ENCODE measurements around the gene OSBPL2. TPM values are rescaled to one million over a fixed set of nuclear protein-coding genes. Genes with fewer than 3 reads are reported as not detected.

The OSBPL2 gene
- total RNA-seq, 4 donors from 2014 or later: 52.8 to 86.7 (median 64.2) TPM

DNA sequence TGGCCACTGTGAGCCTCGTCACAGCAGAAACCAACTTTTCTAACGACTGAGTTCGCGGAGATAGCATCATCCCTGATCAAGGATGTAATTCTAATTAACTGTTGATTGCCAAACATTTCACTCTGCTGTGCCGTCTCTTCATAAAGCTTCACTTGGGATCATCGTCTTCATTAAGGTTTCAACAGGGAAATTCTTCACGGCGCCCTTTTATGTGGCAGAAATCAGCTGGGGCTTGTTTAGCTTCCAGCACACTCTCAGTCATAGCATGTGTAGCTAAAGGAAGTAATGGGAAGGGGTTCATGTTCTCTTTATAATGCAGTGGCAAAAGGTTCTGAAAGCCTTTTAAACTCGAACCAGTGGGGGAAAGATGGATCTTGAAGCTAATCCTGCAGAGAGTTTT, 55.6 kb downstream of the OSBPL2 start:
- DNase-seq: no peak
- H3K4me3 ChIP-seq: no peak overlapping the region
- no peak overlapping the region for H3K27ac ChIP-seq
- H3K27me3 ChIP-seq: no peaks in the 10 kb centered on the region
- no peaks in the 10 kb centered on the region for H3K9me3 ChIP-seq
- H3K4me1 ChIP-seq: no peaks in the 10 kb centered on the region
- H3K36me3 ChIP-seq: peaks cover 0 to 84% (median 3%) of the 10 kb centered on the region in 3 donors
- TF ChIP-seq, protein P1, sequence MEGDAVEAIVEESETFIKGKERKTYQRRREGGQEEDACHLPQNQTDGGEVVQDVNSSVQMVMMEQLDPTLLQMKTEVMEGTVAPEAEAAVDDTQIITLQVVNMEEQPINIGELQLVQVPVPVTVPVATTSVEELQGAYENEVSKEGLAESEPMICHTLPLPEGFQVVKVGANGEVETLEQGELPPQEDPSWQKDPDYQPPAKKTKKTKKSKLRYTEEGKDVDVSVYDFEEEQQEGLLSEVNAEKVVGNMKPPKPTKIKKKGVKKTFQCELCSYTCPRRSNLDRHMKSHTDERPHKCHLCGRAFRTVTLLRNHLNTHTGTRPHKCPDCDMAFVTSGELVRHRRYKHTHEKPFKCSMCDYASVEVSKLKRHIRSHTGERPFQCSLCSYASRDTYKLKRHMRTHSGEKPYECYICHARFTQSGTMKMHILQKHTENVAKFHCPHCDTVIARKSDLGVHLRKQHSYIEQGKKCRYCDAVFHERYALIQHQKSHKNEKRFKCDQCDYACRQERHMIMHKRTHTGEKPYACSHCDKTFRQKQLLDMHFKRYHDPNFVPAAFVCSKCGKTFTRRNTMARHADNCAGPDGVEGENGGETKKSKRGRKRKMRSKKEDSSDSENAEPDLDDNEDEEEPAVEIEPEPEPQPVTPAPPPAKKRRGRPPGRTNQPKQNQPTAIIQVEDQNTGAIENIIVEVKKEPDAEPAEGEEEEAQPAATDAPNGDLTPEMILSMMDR (IDR thresholded peaks at IDR 0.05): no peak
- TF ChIP-seq POLR2A (IDR thresholded peaks at IDR 0.05): no peak

DNA sequence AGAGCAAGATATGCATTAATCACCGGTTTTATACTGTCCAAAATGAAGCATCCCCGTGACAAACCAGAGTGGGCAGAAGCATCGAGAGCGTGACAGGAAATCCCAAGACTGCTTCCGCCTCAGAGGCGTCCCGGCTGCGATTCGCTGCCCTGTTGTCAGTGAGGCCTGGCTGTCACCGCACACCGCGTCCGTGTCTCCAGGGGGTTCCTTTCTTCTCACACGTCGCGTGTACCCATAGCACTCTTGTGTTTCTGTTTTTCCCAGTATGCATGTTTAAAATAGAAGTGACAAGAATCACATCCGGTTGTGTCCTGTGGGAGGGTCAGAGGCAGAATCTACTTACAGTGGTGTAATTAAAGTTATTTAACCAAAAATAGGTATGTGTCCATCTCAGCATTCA, 56.2 kb downstream of the OSBPL2 start:
- H3K27me3 ChIP-seq: no peaks in the 10 kb centered on the region
- H3K9me3 ChIP-seq: no peaks in the 10 kb centered on the region
- no peaks in the 10 kb centered on the region for H3K4me1 ChIP-seq
- H3K4me3 ChIP-seq: no peak overlapping the region
- TF ChIP-seq, protein P1 (IDR thresholded peaks at IDR 0.05): no peak
- no peak for TF ChIP-seq POLR2A (IDR thresholded peaks at IDR 0.05)
- DNase-seq: no peak
- H3K27ac ChIP-seq: no peak overlapping the region
- peaks cover 0 to 79% (median 3%) of the 10 kb centered on the region in 3 donors for H3K36me3 ChIP-seq

DNA sequence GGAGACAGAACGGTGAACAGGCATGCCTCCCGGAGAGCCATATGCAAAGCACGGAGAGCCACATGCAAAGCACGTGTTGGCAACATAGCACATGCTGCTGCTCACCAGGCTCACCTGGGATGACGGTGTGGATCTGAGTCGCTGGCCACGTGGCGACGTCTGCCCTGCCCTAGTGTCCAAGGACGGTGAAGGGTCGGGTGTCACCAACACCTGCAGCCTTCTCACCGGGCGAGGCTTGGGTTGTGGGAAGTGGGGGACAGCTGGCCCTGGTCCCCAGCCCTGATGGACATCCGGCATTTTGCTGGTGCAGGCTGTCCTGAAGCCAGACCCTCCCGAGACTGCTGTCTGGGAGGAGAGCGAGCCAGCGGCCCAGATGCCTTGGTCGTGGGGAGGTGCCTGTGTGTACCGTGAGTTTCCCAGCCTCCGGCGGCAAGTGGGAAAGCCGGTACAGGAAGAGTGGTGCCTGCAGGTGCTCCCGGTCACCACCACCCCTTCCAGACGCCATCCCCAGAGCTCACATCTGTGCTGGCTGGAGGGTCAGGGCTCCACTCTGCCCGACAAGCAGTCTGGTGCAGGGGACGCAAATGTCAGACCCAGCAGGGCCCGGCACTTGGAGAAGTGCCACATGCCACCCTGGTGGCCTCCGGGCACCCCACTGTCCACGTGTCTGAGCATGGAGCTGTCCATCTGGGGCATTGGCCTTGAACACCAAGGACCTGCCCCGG, 58.6 kb downstream of the OSBPL2 start:
- Histone ChIP-seq H3K4me3 (no peak overlapping the region), H3K4me1 (no peaks in the 10 kb centered on the region), H3K36me3 (peaks cover 0 to 57% (median 0%) of the 10 kb centered on the region in 3 donors), H3K9me3 (no peaks in the 10 kb centered on the region), H3K27me3 (no peaks in the 10 kb centered on the region), H3K27ac (no peak overlapping the region)
- TF ChIP-seq, protein P1 (IDR thresholded peaks at IDR 0.05): no peak
- TF ChIP-seq POLR2A (IDR thresholded peaks at IDR 0.05): no peak
- no peak for DNase-seq

DNA sequence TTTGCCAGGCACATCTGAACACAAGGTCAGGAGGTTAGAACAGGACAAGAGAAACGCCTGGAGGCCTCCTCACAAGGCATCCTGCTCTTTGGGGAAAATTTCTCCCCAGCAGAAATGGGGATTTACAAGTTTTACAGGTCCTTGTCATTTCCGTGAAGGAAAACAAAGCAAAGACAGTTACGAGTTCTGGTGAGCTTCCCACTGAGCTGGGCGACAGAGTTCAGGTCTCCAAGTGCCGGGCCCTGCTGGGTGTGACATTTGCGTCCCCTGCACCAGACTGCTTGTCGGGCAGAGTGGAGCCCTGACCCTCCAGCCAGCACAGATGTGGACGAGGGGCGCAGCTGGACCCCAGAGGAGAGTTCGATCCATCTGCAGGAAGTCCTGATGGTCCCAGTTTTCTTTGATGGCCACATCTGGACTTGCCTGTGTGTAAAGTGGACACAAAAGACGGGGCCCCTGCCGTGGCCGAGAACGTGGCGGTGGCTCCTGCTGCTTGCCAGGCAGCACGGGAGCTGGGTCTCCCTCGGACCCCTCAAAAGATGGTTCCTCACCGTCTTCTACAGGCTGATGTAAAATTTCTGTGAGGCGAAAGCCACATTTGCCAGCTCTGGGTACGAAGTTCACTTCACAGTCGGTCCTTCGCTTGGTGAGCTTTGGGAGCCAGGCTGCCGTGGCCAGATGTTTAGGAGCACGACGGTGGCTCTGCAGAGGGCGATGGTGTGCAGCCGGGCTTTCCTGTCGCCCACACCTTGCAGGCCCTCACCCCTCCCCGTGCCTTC, 59.3 kb downstream of the OSBPL2 start:
- DNase-seq: no peak
- TF ChIP-seq POLR2A (IDR thresholded peaks at IDR 0.05): no peak
- TF ChIP-seq, protein P1 (IDR thresholded peaks at IDR 0.05): no peak
- H3K4me1 ChIP-seq: no peaks in the 10 kb centered on the region
- H3K27me3 ChIP-seq: no peaks in the 10 kb centered on the region
- H3K36me3 ChIP-seq: peaks cover 0 to 50% (median 0%) of the 10 kb centered on the region in 3 donors
- H3K27ac ChIP-seq: no peak overlapping the region
- no peak overlapping the region for H3K4me3 ChIP-seq
- no peaks in the 10 kb centered on the region for H3K9me3 ChIP-seq

DNA sequence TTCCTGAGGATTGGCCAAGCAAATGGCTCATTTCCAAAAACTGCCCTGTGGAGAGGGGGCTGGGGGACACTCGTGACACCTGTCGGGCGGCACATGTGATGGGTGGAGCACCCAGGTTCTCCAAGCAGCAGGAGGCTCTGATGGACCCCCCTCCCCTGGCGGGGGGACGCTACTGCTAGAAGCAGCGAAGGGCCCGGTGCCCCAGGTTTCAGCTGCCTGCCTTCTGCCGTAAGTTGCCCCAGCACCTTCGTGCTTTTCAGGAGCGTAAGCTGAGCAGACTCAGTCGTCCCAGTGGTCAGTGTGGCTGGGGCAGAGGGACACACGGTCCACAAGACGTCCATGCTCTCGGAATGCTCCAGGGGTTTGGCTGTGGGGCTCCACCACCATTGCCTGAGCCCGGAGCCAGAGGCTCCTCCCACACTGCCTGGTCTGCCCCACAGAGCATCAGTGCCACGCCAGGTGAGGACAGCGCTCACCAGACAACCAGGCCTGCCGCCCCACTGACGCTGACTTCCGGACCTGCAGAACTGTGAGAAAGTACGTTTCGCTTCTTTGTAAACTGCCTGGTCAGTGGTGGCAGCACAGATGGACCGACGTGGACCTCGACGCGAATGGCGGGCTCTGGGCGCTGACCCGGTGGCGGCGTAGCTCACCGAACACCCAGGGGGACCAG, 60.4 kb downstream of the OSBPL2 start:
- H3K27ac ChIP-seq: no peak overlapping the region
- TF ChIP-seq, protein P1 (IDR thresholded peaks at IDR 0.05): no peak
- no peak for TF ChIP-seq POLR2A (IDR thresholded peaks at IDR 0.05)
- peaks cover 0 to 41% (median 0%) of the 10 kb centered on the region in 3 donors for H3K36me3 ChIP-seq

More for the DNA sequence above, 60.4 kb downstream of the OSBPL2 start:
- Histone ChIP-seq H3K27me3 (no peaks in the 10 kb centered on the region), H3K4me1 (peaks cover 0 to 6% (median 1%) of the 10 kb centered on the region in 4 donors), H3K4me3 (no peak overlapping the region), H3K9me3 (no peaks in the 10 kb centered on the region)
- DNase-seq: no peak
